A549 (cell line): Measurements from ENCODE around the gene VAMP4.

Source experiments
- MYC ChIP-seq: IDR thresholded peaks from 2 replicates; pipeline ENCODE4 v1.6.1; 2012; ENCODE audit warnings: mild to moderate bottlenecking, inconsistent platforms, low read length, improper control_type of control experiment, borderline replicate concordance
- NPAS2 ChIP-seq: fragments of 250-450 bp; sonication (Bioruptor Pico); IDR thresholded peaks from 2 replicates; pipeline ENCODE4 v1.8.0; 2022; ENCODE audit warnings: mild to moderate bottlenecking, moderate library complexity, borderline replicate concordance
- POLR2A ChIP-seq: IDR thresholded peaks from 2 replicates; pipeline ENCODE4 v1.6.1; 2012; ENCODE audit warnings: mild to moderate bottlenecking, low read length

GRCh38 chr1:171699531-171699930, 42.3 kb downstream of the VAMP4 start:
- no peak for TF ChIP-seq NPAS2 (CRISPR knock-in tag)
- no peak for TF ChIP-seq MYC
- TF ChIP-seq POLR2A = no peak
